ENCODE results near the gene LYST. TPM values are rescaled to one million over a fixed set of nuclear protein-coding genes. Genes with fewer than 3 reads are reported as not detected.

Gene LYST
- total RNA-seq, 1 donor = 88.9 TPM

- H3K4me3 ChIP-seq (ENCODE audit: low read depth, low read length) = no peak overlapping the region
- peak; percentile 70 for DNase-seq (ENCODE audit: low read depth)
- no peak for TF ChIP-seq CTCF (IDR thresholded peaks at IDR 0.05; ENCODE audit: insufficient read depth, low read depth, low read length)
Measured at GRCh38 chr1:235741294-235741693, 125.4 kb downstream of the LYST start.

DNA sequence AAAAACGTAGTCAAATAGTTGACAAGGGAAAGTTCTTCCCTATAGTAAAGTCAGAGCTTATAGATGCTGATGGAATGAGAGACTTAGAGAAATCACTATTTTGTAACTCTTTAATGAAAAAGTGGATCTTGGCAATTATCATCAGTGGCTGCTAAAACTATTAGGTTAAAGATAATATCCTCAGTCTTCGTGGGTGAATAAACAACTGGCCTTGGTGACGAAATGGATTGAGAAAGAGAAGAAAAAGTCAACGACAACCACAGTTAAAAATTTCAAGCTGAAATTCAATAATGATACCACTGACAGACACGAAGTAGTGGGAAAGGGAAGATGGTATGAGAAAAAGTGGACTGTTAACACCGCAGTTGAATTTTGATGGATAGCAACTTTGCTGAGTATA is 127.1 kb downstream of the LYST start:
- no peak for TF ChIP-seq CTCF (IDR thresholded peaks at IDR 0.05; ENCODE audit: insufficient read depth, low read depth, low read length)
- H3K4me3 ChIP-seq (ENCODE audit: low read depth, low read length) = no peak overlapping the region
- peak; percentile 55 for DNase-seq (ENCODE audit: low read depth)

GRCh38 chr1:235739124-235739523 is 127.6 kb downstream of the LYST start:
- DNase-seq (ENCODE audit: low read depth) = peak; percentile 81
- H3K4me3 ChIP-seq (ENCODE audit: low read depth, low read length) = no peak overlapping the region
- TF ChIP-seq CTCF (IDR thresholded peaks at IDR 0.05; ENCODE audit: insufficient read depth, low read depth, low read length) = no peak

- DNase-seq (ENCODE audit: low read depth) = no peak
- H3K4me3 ChIP-seq (ENCODE audit: low read depth, low read length) = no peak overlapping the region
- no peak for TF ChIP-seq CTCF (IDR thresholded peaks at IDR 0.05; ENCODE audit: insufficient read depth, low read depth, low read length)
Measured at GRCh38 chr1:235737751-235738150, 129.0 kb downstream of the LYST start.

GRCh38 chr1:235736263-235736662 is 130.4 kb downstream of the LYST start:
- H3K4me3 ChIP-seq (ENCODE audit: low read depth, low read length) = no peak overlapping the region
- DNase-seq (ENCODE audit: low read depth) = no peak
- no peak for TF ChIP-seq CTCF (IDR thresholded peaks at IDR 0.05; ENCODE audit: insufficient read depth, low read depth, low read length)

DNA sequence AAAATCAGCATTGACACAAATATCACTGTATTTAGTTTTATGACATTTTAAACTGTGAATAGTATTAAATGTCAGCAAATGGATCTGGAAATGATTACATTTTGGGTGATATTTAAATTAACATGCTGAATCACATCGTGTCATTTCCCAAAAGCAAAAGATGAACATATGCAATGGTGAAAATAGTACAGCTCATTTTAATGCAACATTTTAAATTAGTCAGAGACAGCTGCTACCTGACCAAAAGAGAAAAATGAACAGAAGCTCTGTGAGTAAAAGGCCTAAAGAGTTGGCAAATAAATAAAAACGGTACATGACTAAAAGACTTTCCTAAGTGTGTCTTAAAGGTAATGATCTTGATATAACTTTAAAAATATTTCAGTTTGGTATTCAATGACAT is 131.1 kb downstream of the LYST start:
- no peak overlapping the region for H3K4me3 ChIP-seq (ENCODE audit: low read depth, low read length)
- DNase-seq (ENCODE audit: low read depth) = no peak
- TF ChIP-seq CTCF (IDR thresholded peaks at IDR 0.05; ENCODE audit: insufficient read depth, low read depth, low read length) = no peak

DNA sequence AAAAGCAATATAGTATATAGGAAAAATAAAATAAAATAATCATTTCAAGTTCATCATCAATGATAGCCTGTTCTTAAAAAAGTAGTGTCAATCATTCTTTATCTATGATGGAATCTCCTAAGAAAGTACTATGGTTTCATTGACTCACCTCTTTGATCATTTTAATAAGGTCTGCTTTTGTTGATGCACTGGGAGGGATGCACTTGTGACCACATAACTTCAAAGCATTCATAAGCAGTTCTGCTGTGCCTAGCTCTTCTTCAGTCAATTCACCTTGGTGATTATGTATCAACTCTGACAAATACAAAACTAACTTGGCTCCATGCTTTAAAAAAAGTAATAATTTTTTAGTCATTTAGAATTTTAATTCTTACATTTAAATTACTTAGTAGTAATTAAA is 132.4 kb downstream of the LYST start:
- no peak for DNase-seq (ENCODE audit: low read depth)
- no peak for TF ChIP-seq CTCF (IDR thresholded peaks at IDR 0.05; ENCODE audit: insufficient read depth, low read depth, low read length)
- H3K4me3 ChIP-seq (ENCODE audit: low read depth, low read length) = no peak overlapping the region

Measured in fibroblast of villous mesenchyme (primary cell).